HG03342 (cell line): ENCODE measurements around the gene CCRL2.
"Not testable (repeated sequence)": the region's sequence is repeated elsewhere in the genome, so short reads cannot be mapped to it uniquely, and the experiment has no call there.

Experiments
- ATAC-seq: cut with Tn5 transposase; IDR thresholded peaks from one replicate; pipeline ENCODE4 v1.9.1; 2021; ENCODE audit warnings: mild to moderate bottlenecking, moderate library complexity; ENCODE audit not compliant: unreplicated experiment

The CCRL2 gene

DNA sequence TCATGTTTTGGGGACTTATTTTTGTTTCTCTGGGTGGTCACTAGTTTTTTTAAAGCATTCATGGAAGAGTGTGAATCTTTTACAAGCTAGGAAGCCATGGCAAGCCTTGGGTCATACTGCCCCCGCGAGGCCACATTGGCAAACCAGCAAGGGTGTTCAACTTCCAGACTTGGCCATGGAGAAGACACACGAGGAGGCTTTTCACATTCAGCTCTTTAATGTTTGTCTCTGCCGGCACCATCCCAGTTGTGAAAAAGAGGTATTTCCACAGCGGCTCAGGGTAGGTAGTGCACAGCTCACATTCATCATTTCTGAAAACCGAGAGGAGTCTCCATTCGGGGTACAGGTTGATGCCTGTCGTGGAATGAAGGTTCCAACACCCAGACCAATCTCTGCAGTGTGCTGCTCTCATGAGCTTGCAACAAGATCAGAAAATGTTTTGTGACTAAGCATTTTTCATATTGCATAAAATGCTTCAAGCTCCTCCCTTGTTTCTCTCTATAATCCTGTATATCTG, 28.6 kb upstream of the CCRL2 start:
- no peak for ATAC-seq

GRCh38 chr3:46380471-46381221, 26.4 kb upstream of the CCRL2 start:
- no peak for ATAC-seq

DNA sequence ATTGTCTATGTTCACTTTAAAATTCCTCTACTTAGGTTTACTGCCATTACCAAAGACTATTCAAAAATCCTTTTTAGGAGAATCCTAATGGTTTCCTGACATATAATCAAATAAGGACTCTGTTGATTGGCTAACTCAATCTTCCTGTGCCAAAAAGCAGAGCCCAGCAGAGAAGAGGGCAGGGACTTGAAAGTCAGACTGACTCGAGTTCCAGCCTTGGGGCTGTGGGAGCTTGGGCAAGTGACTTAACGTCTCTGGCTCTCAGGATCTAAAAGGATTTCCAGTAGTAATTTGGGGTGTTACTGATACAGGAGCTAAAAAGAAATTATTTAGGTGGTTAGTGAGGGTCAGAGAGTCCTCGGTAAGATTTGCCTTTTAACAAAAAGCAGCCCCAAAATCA, 25.4 kb upstream of the CCRL2 start:
- no peak for ATAC-seq

- no peak for ATAC-seq
Observed at GRCh38 chr3:46383211-46383950, 23.7 kb upstream of the CCRL2 start.

DNA sequence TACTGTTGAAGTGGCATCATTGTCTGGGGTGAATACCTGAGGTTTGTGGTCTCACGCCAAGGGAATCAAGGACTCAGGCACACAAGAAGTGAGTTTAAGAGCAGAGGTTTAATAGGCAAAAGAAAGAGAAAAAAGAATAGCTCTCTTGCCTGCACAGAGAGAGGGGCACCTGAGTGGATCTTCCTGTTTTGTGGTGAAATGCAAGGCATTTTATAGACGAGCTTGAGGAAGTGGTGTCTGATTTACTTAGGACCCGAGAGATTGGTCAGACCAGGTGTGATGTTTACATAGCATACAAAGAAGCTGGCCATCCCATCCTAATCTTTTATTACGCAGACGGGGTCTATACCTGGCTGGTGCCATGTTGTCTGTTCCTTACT, 23.1 kb upstream of the CCRL2 start:
- ATAC-seq = no peak

DNA sequence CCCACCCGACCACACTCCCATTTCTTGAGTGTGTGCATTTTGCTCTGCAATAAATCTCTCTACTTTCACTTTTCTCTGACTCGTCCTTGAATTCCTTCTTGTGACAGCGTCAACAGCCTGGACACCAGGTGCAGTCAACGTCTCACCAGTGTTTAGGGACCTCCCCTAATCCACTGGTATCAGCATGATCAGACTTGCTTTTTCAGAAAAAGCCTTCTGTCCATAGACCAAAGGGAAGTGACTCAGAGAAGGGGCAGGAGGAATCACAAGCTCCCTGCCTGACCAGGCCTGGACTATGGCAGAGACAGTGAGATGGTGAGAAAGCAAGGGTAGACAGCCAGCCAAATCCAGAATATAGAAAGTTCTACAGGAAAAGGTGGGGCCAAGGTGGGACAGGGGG, 20.9 kb upstream of the CCRL2 start:
- no peak for ATAC-seq

DNA sequence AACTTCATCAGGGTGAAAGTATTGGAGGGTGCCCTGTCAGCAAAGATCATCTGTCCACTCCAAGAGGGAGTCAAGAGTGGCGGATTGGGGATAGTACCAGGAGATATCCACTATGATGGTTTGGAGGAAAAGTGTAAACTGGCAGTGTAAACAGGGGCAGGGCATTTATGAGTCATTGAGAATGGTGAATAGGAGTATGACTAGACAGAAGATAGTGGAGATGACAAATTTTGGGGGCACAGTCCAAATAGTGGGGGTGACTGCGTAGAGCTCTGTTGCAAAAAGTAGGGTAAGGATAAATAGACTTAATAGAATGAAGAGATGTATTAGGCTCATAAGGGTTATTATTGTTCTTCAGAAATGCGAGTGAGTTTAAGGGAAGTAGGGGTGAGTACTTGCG, 18.2 kb upstream of the CCRL2 start:
- ATAC-seq = not testable (repeated sequence)

- no peak for ATAC-seq
Observed at GRCh38 chr3:46389306-46389705, 17.8 kb upstream of the CCRL2 start.

DNA sequence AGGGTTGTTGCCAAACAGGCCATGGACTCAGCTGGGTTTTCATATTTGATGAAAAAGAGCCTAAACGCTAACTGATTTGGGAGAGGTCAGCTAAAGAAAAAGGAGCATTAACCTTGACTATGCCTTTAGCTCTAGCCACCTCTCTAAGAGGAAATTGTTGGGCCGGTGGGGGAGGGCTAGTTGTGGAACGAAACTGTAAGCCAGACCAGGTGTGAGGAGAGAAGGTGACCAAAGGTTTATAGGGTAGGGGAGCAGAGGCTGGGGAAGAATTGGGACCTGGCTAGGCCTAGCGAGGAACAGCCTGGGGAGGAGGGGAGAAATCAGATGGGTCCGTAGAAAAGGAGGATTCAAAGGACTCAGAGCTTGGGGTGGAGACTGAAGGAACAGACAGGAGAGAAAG, 15.5 kb upstream of the CCRL2 start:
- ATAC-seq = not testable (repeated sequence)

DNA sequence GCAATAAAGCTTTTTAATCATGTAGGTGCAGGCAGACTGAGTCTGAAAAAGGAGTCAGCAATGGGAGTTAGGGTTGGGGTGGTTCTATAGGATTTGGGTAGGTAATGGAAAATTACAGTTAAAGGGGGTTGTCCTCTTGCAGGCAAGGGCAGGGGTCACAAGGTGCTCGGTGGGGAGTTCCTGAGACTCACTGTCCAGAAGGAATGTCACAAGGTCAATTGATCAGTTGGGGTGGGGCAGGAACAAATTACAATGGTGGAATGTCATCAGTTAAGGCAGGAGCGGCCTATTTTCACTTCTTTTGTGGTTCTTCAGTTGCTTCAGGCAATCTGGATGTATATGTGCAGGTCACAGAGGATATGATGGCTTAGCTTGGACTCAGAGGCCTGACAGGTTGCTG, 14.0 kb upstream of the CCRL2 start:
- no peak for ATAC-seq

DNA sequence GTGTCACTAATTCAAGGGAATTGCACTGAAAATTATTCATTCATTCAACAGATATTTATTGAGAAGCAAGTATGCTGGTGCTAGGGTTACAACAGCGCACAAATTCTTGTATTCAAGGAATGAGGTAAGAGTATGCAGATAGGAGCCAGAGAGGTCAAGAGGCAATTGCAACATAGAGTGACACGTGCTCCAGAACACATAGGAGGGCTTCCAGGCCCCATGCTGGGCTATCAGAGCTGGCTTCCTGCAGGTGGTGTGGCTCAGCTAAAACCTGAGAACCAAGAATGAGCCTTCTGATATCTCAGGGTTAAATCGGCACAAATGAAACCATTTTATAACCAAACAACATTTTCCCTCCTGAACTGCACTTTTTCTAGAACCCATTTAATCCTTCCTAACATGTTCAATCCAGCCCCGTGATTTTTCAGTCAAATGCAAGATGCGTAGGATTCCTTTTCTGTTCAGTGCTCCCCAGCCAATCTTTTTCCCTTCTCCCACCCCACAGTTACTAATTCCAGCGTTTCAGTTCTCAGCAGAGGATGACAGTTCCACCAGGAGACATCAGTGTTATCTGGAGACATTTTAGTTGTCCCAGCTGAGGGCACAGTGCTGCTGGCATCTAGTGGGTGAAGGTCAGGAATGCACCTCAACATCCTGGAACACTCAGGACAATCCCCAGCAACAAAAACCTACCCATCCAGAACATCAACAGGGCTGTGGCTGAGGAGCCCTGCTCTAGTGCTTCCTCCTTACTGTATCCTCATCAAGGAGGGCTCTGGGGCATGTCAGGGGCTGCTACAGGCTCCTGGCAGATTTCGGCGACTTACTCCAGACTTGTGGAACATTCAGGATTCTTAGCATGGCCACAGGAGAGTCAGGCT, 13.3 kb upstream of the CCRL2 start:
- ATAC-seq = no peak

DNA sequence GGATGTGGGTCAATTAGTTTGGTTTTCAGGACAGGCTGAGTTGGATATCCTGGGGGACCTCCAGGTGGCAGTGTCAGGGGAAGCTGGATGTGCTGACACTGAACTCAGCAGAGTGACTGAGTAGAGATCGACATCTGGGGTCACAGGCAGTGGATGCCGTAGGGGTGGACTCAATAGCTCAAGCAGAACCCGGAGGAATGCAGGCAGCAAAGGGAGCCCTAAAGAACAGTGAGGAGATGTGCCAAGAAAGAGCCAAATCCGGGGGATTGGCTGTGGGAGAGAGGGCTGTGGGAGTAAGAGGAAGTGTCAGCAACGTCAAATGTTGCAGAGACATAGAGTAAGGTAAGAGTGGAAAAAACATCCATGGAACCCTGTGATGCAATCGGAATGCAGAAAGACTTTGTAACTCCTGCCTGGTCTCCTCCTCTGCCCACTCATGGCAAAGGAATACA, 11.8 kb upstream of the CCRL2 start:
- no peak for ATAC-seq

DNA sequence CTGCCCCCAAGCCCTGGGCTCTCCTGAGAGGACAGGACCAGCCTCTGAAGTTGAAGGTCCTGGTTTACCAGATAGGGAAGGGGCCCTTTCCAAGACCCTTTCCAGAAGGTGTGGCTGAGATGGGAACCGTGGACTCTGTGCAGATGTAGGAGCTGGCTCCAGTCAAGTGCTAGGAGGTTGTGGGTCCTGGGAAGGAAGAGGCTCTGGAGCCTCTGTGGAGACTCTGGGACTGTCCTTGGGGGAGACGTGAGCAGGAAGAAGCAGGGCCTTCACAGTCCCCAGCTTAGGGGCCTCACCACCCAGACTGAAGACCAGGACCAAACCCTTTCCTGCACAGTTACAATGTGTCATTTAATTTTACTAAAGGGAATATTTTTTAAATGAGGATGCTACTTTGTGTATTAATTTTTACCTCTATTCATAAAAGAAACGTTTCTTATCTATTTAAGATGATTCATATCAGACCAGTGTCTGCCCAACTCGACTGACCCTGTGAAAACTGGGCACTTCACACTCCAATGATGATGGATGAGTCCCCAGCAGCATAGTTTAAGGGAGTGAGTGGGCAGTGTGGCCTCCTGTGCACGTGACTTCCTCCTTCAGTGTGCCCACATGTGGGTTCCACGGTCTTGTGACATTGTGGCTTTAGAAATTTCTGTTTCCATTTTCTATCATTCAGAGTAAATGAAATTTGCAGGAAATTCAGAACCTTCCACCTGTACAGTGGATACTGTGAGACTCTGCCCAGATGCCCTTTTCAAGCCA, 11.1 kb upstream of the CCRL2 start:
- no peak for ATAC-seq

GRCh38 chr3:46397111-46397510, 9.9 kb upstream of the CCRL2 start:
- no peak for ATAC-seq

DNA sequence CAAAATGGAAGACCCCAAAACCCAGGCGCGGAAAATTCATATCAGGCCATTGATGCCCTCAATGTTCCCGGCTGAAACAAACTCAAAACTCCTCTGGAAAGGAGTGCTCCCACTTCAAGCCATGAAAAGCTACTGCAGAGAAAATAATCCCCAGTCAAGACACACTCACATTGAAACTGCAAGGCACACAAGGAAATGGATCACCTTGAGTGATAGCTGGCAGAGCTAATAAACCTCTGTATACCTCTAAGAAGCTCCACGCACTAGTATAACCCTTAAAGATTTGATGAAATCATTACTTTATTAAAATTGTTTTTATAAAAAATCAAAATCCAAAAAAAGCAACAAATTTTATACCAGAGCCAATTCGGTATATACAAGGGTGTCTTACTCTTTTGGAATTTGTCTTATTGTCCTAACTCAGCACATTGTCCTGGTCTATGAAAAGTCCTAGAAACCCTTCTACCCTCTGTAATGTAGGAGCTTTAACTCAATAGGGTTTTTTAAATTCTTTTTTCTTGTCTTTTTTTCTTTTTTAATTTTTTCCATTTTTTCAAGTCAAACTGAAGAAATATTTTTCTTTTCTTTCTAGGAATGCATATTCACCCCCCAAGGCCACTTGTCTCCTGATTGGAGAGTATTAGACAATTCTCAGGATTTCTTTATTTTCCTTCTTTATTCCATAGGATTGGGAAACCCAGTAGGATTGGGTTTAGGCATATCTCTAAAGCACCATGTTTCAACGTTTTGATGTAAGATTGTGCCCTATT, 8.7 kb upstream of the CCRL2 start:
- ATAC-seq = no peak

GRCh38 chr3:46399098-46399497, 8.0 kb upstream of the CCRL2 start:
- ATAC-seq = no peak

DNA sequence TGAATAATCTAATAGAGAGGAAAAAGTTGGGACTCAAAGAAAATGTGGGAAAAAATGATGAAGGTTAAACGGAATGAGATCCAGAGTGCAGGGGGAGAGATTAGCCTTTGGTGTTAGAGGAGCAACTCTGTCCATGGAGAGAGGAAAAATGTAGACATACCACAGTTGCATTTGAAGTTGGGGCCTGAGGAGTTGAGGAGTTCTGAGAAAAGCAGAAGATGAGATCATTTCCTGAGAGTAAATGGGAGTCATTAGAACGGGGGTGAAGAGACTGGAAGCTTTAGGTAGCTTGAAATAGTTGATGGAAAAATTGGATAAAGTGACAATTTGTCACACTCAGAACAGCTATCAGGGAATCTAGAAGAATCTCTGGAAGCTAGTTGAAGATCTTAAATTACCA, 7.5 kb upstream of the CCRL2 start:
- ATAC-seq = no peak

DNA sequence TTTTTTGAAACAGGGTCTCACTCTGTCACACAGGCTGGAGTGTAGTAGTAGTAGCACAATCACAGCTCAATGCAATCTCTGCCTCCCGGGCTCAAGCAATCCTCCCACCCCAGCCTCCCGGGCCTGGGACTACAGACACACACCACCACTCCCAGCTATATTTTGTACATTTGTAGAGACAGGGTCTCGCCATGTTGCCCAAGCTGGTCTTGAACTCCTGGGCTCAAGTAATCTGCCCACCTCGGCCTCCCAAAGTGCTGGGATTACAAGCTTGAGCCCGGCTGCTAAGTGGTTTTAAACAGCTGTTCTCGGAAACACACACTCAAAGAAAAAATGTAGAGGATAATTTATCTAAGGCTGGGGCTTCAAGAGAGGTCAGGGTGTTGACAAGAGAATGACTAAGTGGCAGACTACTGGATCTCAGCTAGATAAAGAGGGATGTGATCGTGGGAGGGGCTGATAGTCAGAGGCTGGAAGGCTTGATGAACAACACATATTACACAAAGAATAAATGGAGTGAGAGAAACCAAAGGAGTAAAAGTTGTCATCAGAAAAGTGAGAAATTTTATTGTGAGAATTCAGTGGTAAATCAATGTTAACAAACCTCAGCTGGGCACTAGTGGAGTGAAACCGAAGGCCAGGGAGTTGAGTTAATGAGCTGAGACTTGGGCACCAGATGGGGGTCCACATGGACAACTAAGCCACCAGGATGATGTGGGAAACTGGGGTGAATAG, 6.9 kb upstream of the CCRL2 start:
- no peak for ATAC-seq

DNA sequence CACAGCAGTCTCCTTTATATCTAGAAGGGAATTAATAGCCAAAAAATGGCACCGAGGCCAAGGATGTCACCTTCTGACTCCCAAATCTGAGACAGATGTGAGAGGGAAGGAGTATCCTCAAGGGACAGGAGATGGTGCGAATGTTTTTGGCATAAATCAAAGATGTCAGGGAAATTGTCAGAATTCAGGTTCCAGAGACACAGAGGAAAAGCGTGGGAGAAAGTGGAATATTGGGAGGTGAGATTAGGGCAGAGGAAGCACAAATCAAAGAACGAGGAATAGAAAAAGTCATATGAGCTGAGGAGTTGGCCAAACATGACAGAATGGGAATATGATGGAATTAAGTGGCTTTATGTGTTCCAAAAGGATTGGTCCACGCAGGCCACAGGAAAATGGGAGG, 6.2 kb upstream of the CCRL2 start:
- ATAC-seq = no peak
